H9 (cell line): ENCODE data around the gene PHLDB1. TPM values are rescaled to one million over a fixed set of nuclear protein-coding genes. Genes with fewer than 3 reads are reported as not detected.
A peak's percentile ranks its signal among the peaks of the same experiment; 100 is the strongest.

Experiments
- DNase-seq: peaks from one replicate; pipeline ENCODE4 v3.0.0-alpha.2; 2017
- H2AFZ ChIP-seq: one replicate; pipeline ENCODE4 v1.6.1; 2013; ENCODE audit warnings: mild to moderate bottlenecking, low read length, control low read depth, moderate library complexity
- H2AK5ac ChIP-seq: 2 replicates; pipeline ENCODE4 v1.6.1; 2013; ENCODE audit warnings: low read length, control low read depth, mixed read lengths; ENCODE audit not compliant: insufficient read length
- H2BK120ac ChIP-seq: one replicate; pipeline ENCODE4 v1.6.1; 2013; ENCODE audit warnings: low read depth, mild to moderate bottlenecking, low read length, control low read depth, inconsistent platforms; ENCODE audit not compliant: poor library complexity, severe bottlenecking
- H2BK12ac ChIP-seq: 2 replicates; pipeline ENCODE4 v1.6.1; 2013; ENCODE audit warnings: low read length, control low read depth, mixed read lengths, low read depth; ENCODE audit not compliant: insufficient read length
- H2BK15ac ChIP-seq: 2 replicates; pipeline ENCODE4 v1.6.1; 2013; ENCODE audit warnings: low read depth, low read length, control low read depth
- H2BK20ac ChIP-seq: one replicate; pipeline ENCODE4 v1.6.1; 2013; ENCODE audit warnings: low read depth, mild to moderate bottlenecking, low read length, control low read depth, inconsistent platforms; ENCODE audit not compliant: poor library complexity, severe bottlenecking
- H2BK5ac ChIP-seq: 2 replicates; pipeline ENCODE4 v1.6.1; 2013; ENCODE audit warnings: low read length, control low read depth, mixed read lengths; ENCODE audit not compliant: insufficient read length
- H3K14ac ChIP-seq: 2 replicates; pipeline ENCODE4 v1.6.1; 2013; ENCODE audit warnings: low read length, control low read depth; ENCODE audit not compliant: insufficient read depth
- H3K18ac ChIP-seq: 2 replicates; pipeline ENCODE4 v1.6.1; 2013; ENCODE audit warnings: low read depth, mild to moderate bottlenecking, mixed read lengths, low read length, control low read depth; ENCODE audit not compliant: insufficient read length
- H3K23ac ChIP-seq: 2 replicates; pipeline ENCODE4 v1.6.1; 2013; ENCODE audit warnings: low read length, control low read depth, mixed read lengths, low read depth; ENCODE audit not compliant: insufficient read length
- H3K23me2 ChIP-seq: 2 replicates; pipeline ENCODE4 v1.6.1; 2013; ENCODE audit warnings: low read depth, mild to moderate bottlenecking, mixed read lengths, low read length, control low read depth; ENCODE audit not compliant: insufficient read length, poor library complexity, severe bottlenecking
- H3K27ac ChIP-seq: 2 replicates; pipeline ENCODE4 v1.5.1; 2013; ENCODE audit warnings: low read length, control low read depth, mixed read lengths, low read depth; ENCODE audit not compliant: insufficient read length
- H3K27me3 ChIP-seq: 2 replicates; pipeline ENCODE4 v1.6.1; 2013; ENCODE audit warnings: low read length, control low read depth, inconsistent platforms; ENCODE audit not compliant: insufficient read depth
- H3K4ac ChIP-seq: 2 replicates; pipeline ENCODE4 v1.6.1; 2013; ENCODE audit warnings: low read depth, mild to moderate bottlenecking, control low read depth, inconsistent platforms, low read length, moderate library complexity
- H3K4me1 ChIP-seq: 2 replicates; pipeline ENCODE4 v1.6.1; 2013; ENCODE audit warnings: low read length, control low read depth, inconsistent platforms; ENCODE audit not compliant: insufficient read depth
- H3K4me2 ChIP-seq: 2 replicates; pipeline ENCODE4 v1.6.1; 2013; ENCODE audit warnings: low read length, control low read depth, mixed read lengths; ENCODE audit not compliant: insufficient read length, insufficient read depth
- H3K56ac ChIP-seq: 2 replicates; pipeline ENCODE4 v1.6.1; 2013; ENCODE audit warnings: low read depth, mild to moderate bottlenecking, mixed read lengths, low read length, control low read depth; ENCODE audit not compliant: insufficient read length
- H3K79me1 ChIP-seq: 2 replicates; pipeline ENCODE4 v1.6.1; 2013; ENCODE audit warnings: low read depth, mild to moderate bottlenecking, moderate library complexity, low read length, control low read depth, inconsistent platforms; ENCODE audit not compliant: insufficient read depth, poor library complexity, severe bottlenecking
- H3K79me2 ChIP-seq: 2 replicates; pipeline ENCODE4 v1.6.1; 2013; ENCODE audit warnings: low read length, control low read depth, inconsistent platforms; ENCODE audit not compliant: insufficient read depth
- H3K9ac ChIP-seq: 2 replicates; pipeline ENCODE4 v1.6.1; 2013; ENCODE audit warnings: low read length, control low read depth, mixed read lengths; ENCODE audit not compliant: insufficient read length; ENCODE audit errors: extremely low read depth
- H3K9me3 ChIP-seq: one replicate; pipeline ENCODE4 v1.6.1; 2013; ENCODE audit warnings: low read depth, low read length, inconsistent platforms; ENCODE audit not compliant: control insufficient read depth
- H3T11ph ChIP-seq: one replicate; pipeline ENCODE4 v1.6.1; 2013; ENCODE audit warnings: mild to moderate bottlenecking, low read length, control low read depth, inconsistent platforms
- H4K20me1 ChIP-seq: one replicate; pipeline ENCODE4 v1.6.1; 2013; ENCODE audit not compliant: control insufficient read depth, insufficient read length, insufficient read depth
- H4K5ac ChIP-seq: 2 replicates; pipeline ENCODE4 v1.6.1; 2013; ENCODE audit warnings: low read depth, mild to moderate bottlenecking, mixed read lengths, low read length, control low read depth; ENCODE audit not compliant: insufficient read length
- H4K8ac ChIP-seq: replicated peaks from 2 replicates; pipeline ENCODE4 v1.6.1; 2013; ENCODE audit warnings: low read length, control low read depth, mixed read lengths, low read depth; ENCODE audit not compliant: insufficient read length
- H4K91ac ChIP-seq: 2 replicates; pipeline ENCODE4 v1.6.1; 2013; ENCODE audit warnings: low read depth, mild to moderate bottlenecking, moderate library complexity, mixed read lengths, low read length, control low read depth; ENCODE audit not compliant: insufficient read length
- H3K27ac Mint-ChIP-seq, 3 experiments: 2 replicates in 2 of 3; 3 replicates in 1 of 3; pipeline ENCODE4 v1.8.0; 2020 to 2021; ENCODE audit warnings: mixed read lengths in 3 of 3, mild to moderate bottlenecking in 1 of 3, moderate library complexity in 1 of 3
- H3K27me3 Mint-ChIP-seq: 2 replicates; pipeline ENCODE4 v1.8.0; 2021; ENCODE audit warnings: low read depth, mild to moderate bottlenecking, moderate library complexity, mixed read lengths
- H3K36me3 Mint-ChIP-seq, 3 experiments: 2 replicates in 2 of 3; 3 replicates in 1 of 3; pipeline ENCODE4 v1.8.0; 2020 to 2021; ENCODE audit warnings: low read depth in 3 of 3, mixed read lengths in 3 of 3; ENCODE audit not compliant: insufficient read depth in 1 of 3
- H3K4me1 Mint-ChIP-seq, 2 experiments: 2 replicates each; pipeline ENCODE4 v1.8.0; 2020; ENCODE audit warnings: mixed read lengths in 2 of 2
- H3K4me3 Mint-ChIP-seq, 2 experiments: 2 replicates in 1 of 2; 3 replicates in 1 of 2; pipeline ENCODE4 v1.8.0; 2020 to 2021; ENCODE audit warnings: mild to moderate bottlenecking in 2 of 2, mixed read lengths in 2 of 2, moderate library complexity in 1 of 2
- H3K9me3 Mint-ChIP-seq, 2 experiments: 2 replicates in 1 of 2; 3 replicates in 1 of 2; pipeline ENCODE4 v1.8.0; 2020; ENCODE audit warnings: mild to moderate bottlenecking in 2 of 2, mixed read lengths in 2 of 2, moderate library complexity in 1 of 2
- WGBS: extraction: QIAGEN DNeasy Blood & Tissue Kit; methylation state at CpG from one replicate; pipeline ENCODE4 v1.1.7; 2013; ENCODE audit warnings: missing lambda C conversion rate, low lambda C conversion rate, mixed read lengths; ENCODE audit not compliant: insufficient read length; ENCODE audit errors: extremely low coverage; 5-methylcytosine and 5-hydroxymethylcytosine counted together
- total RNA-seq: library from RNA; stranded (reverse); gene quantifications from 2 replicates; pipeline ENCODE4 v1.2.1, GENCODE V29; 2021
- TF ChIP-seq, protein P1 (sequence below): fragments of 200-600 bp; sonication (generic); conservative IDR thresholded peaks from 3 replicates; pipeline ENCODE4 v1.8.0; 2021; ENCODE audit warnings: antibody characterized with exemption, mild to moderate bottlenecking

Gene PHLDB1
- total RNA-seq, 1 experiment from 2014 or later = 56.0 TPM

- Histone ChIP-seq H3K4me1 (no peaks in the 10 kb centered on the region; the same call in 1 of the 2 replicates), H4K5ac (no peak overlapping the region), H2AFZ (no peak overlapping the region), H2BK120ac (no peak overlapping the region), H4K8ac (no peak overlapping the region), H3K14ac (no peak overlapping the region), H4K91ac (no peak overlapping the region), H3K4ac (no peak overlapping the region; the same call in 1 of the 2 replicates), H4K20me1 (no peaks in the 10 kb centered on the region), H2AK5ac (no peak overlapping the region), H3K79me1 (no peaks in the 10 kb centered on the region), H3T11ph (no peak overlapping the region), H2BK12ac (peak overlapping the region; percentile 31), H3K4me2 (no peak overlapping the region), H3K23ac (no peak overlapping the region), H3K18ac (no peak overlapping the region), H3K27me3 (no peaks in the 10 kb centered on the region), H2BK20ac (no peak overlapping the region), H3K56ac (no peak overlapping the region), H3K9ac (peak overlapping the region; percentile 23), H2BK5ac (no peak overlapping the region), H3K23me2 (no peaks in the 10 kb centered on the region), H3K79me2 (no peaks in the 10 kb centered on the region), H2BK15ac (no peak overlapping the region), H3K27ac (no peak overlapping the region), H3K9me3 (peaks cover 7% of the 10 kb centered on the region)
- WGBS = no CpG with 5 or more reads among the region's 15 CpGs
- Mint-ChIP-seq H3K36me3 (peaks cover 3 to 32% (median 6%) of the 10 kb centered on the region in 3 experiments), H3K27me3 (no peaks in the 10 kb centered on the region; the same call in 1 of the 2 replicates), H3K9me3 (peaks cover 17 to 20% of the 10 kb centered on the region in 2 experiments), H3K4me3 (no peak overlapping the region), H3K27ac (peak overlapping the region in 2 of 3 experiments; percentile 44 to 64; a peak in 2 of 7 replicates), H3K4me1 (peaks cover 13 to 15% of the 10 kb centered on the region in 2 experiments)
- TF ChIP-seq, protein P1, sequence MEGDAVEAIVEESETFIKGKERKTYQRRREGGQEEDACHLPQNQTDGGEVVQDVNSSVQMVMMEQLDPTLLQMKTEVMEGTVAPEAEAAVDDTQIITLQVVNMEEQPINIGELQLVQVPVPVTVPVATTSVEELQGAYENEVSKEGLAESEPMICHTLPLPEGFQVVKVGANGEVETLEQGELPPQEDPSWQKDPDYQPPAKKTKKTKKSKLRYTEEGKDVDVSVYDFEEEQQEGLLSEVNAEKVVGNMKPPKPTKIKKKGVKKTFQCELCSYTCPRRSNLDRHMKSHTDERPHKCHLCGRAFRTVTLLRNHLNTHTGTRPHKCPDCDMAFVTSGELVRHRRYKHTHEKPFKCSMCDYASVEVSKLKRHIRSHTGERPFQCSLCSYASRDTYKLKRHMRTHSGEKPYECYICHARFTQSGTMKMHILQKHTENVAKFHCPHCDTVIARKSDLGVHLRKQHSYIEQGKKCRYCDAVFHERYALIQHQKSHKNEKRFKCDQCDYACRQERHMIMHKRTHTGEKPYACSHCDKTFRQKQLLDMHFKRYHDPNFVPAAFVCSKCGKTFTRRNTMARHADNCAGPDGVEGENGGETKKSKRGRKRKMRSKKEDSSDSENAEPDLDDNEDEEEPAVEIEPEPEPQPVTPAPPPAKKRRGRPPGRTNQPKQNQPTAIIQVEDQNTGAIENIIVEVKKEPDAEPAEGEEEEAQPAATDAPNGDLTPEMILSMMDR = no peak
- no peak for DNase-seq
Observed at GRCh38 chr11:118705111-118705741, 97.8 kb downstream of the PHLDB1 start.
